Neural progenitor cell (in vitro differentiated cells): ENCODE measurements around the gene EIF2AK3. TPM values are rescaled to one million over a fixed set of nuclear protein-coding genes. Genes with fewer than 3 reads are reported as not detected.

ENCODE experiments used
- DNase-seq: peaks from one replicate; pipeline ENCODE4 v3.0.0-alpha.2; 2016; ENCODE audit warnings: low spot score
- H2AFZ ChIP-seq: fragments of 200-600 bp; sonication (generic); replicated peaks from 2 replicates; pipeline ENCODE4 v1.6.1; 2016; ENCODE audit warnings: antibody characterized with exemption
- H3F3A ChIP-seq: fragments of 200-600 bp; sonication (generic); 2 replicates; pipeline ENCODE4 v1.6.1; 2016; ENCODE audit warnings: antibody characterized with exemption, low read depth
- H3K27ac ChIP-seq: fragments of 200-600 bp; sonication (generic); 2 replicates; pipeline ENCODE4 v1.5.1; 2016; ENCODE audit warnings: mild to moderate bottlenecking
- H3K27me3 ChIP-seq: fragments of 200-600 bp; sonication (generic); 2 replicates; pipeline ENCODE4 v1.6.1; 2016; ENCODE audit warnings: mild to moderate bottlenecking, moderate library complexity
- H3K36me3 ChIP-seq: fragments of 200-600 bp; sonication (generic); 2 replicates; pipeline ENCODE4 v1.5.1; 2016
- H3K4me1 ChIP-seq: fragments of 200-600 bp; sonication (generic); 2 replicates; pipeline ENCODE4 v1.6.1; 2016; ENCODE audit warnings: mixed run types
- H3K4me2 ChIP-seq: fragments of 200-600 bp; sonication (generic); 2 replicates; pipeline ENCODE4 v1.6.1; 2016
- H3K4me3 ChIP-seq: fragments of 200-600 bp; sonication (generic); 2 replicates; pipeline ENCODE4 v1.5.1; 2016
- H3K79me2 ChIP-seq: fragments of 200-600 bp; sonication (generic); 2 replicates; pipeline ENCODE4 v1.6.1; 2016; ENCODE audit warnings: low read depth
- H3K9ac ChIP-seq: fragments of 200-600 bp; sonication (generic); 2 replicates; pipeline ENCODE4 v1.6.1; 2016
- H3K9me3 ChIP-seq: fragments of 200-600 bp; sonication (generic); 2 replicates; pipeline ENCODE4 v1.5.1; 2016; ENCODE audit warnings: low read depth
- H4K20me1 ChIP-seq: fragments of 200-600 bp; sonication (generic); 2 replicates; pipeline ENCODE4 v1.6.1; 2016; ENCODE audit warnings: low read depth
- H3K27ac Mint-ChIP-seq: 3 replicates; pipeline ENCODE4 v1.8.0; 2021; ENCODE audit warnings: mixed read lengths
- H3K27me3 Mint-ChIP-seq: 2 replicates; pipeline ENCODE4 v1.8.0; 2022; ENCODE audit warnings: low read depth, mild to moderate bottlenecking, inconsistent platforms, moderate library complexity, mixed read lengths; ENCODE audit not compliant: insufficient read depth
- H3K36me3 Mint-ChIP-seq: 3 replicates; pipeline ENCODE4 v1.8.0; 2021; ENCODE audit warnings: mixed read lengths
- H3K4me1 Mint-ChIP-seq: 3 replicates; pipeline ENCODE4 v1.8.0; 2021; ENCODE audit warnings: mixed read lengths
- H3K4me3 Mint-ChIP-seq: 3 replicates; pipeline ENCODE4 v1.8.0; 2021; ENCODE audit warnings: mild to moderate bottlenecking, moderate library complexity, mixed read lengths
- H3K9me3 Mint-ChIP-seq: 3 replicates; pipeline ENCODE4 v1.8.0; 2020; ENCODE audit warnings: mixed read lengths
- EZH2 ChIP-seq: fragments of 200-600 bp; sonication (generic); IDR thresholded peaks from 2 replicates; pipeline ENCODE4 v1.6.1; 2017; ENCODE audit warnings: antibody characterized with exemption, mild to moderate bottlenecking, moderate library complexity
- EZH2phosphoT487 ChIP-seq: fragments of 200-600 bp; sonication (generic); IDR thresholded peaks from 2 replicates; pipeline ENCODE4 v1.6.1; 2017; ENCODE audit warnings: antibody characterized with exemption
- total RNA-seq: library from RNA; depleted of rRNA; stranded (reverse); fragments of >200 nt; gene quantifications from 2 replicates; pipeline ENCODE4 v1.2.3, GENCODE V29; 2015; ENCODE audit warnings: low replicate concordance
- TF ChIP-seq, protein P1 (sequence below): fragments of 200-600 bp; sonication (generic); IDR thresholded peaks from 2 replicates; pipeline ENCODE4 v1.5.1; 2017; ENCODE audit warnings: antibody characterized with exemption, mild to moderate bottlenecking

Gene EIF2AK3
- total RNA-seq, result 14.9 and 21.6 TPM in 2 replicates

DNA sequence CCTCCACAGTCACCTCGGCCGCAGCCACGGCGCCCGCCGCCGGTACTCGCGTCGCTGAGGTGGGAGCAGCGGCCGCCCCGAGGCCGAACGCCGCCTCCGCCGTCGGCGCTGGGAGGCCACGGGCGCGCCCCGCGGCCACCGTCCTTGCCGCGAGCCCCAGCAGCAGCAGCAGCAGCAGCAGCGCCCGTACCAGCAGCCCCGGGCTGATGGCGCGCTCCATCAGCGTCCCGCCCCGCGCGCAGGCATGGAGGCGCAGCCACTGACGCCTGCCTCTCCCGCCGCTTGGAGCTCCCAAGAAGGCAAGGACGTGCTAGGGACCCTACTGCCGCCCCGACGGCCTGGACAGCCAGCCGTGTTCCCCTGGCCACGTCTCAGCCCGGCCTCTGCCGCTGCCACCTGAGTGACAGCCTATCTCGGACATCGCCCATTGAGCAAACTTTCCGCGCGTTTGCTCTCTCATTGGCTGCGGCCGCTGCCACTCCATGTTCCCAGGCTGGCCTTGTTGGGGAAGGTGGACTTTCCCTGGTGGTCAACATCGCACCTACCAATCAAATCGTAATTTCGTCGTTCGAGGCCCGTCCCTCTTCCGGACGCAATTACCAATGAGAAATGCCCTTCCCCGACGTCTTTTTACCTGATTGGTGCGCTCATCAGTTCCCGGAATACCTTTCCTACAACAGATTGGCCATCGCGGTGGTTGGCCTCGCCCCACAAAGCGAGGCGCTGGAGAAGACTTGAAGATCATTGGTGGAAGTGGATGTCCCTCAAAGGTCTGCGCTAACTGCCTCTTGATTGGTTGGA, at the start of gene EIF2AK3:
EIF2AK3 (minus strand) TSS at position 410 of the 801 bp plus-strand sequence; CDS start at position 220, 190 bp downstream.
- Histone ChIP-seq H3K4me1 (peaks cover 16% of the 10 kb centered on the region), H3F3A (peaks cover 25% of the 10 kb centered on the region), H3K4me2 (peak within 1 kb of the TSS; percentile 97), H4K20me1 (no peaks in the 10 kb centered on the region), H3K27ac (peak within 1 kb of the TSS; percentile 97), H3K36me3 (no peaks in the 10 kb centered on the region), H3K79me2 (peaks cover 44% of the 10 kb centered on the region), H3K9me3 (no peaks in the 10 kb centered on the region), H3K9ac (peak within 1 kb of the TSS; percentile 84), H2AFZ (peak within 1 kb of the TSS; percentile 85), H3K4me3 (peak within 1 kb of the TSS; percentile 96), H3K27me3 (no peaks in the 10 kb centered on the region)
- H3K4me3 Mint-ChIP-seq, result peak within 1 kb of the TSS; percentile 94
- H3K27ac Mint-ChIP-seq, result peak within 1 kb of the TSS; percentile 86
- H3K4me1 Mint-ChIP-seq, result peaks cover 4% of the 10 kb centered on the region
- peaks cover 1% of the 10 kb centered on the region for H3K36me3 Mint-ChIP-seq
- TF ChIP-seq EZH2 (no peak), EZH2phosphoT487 (no peak)
- TF ChIP-seq, protein P1, sequence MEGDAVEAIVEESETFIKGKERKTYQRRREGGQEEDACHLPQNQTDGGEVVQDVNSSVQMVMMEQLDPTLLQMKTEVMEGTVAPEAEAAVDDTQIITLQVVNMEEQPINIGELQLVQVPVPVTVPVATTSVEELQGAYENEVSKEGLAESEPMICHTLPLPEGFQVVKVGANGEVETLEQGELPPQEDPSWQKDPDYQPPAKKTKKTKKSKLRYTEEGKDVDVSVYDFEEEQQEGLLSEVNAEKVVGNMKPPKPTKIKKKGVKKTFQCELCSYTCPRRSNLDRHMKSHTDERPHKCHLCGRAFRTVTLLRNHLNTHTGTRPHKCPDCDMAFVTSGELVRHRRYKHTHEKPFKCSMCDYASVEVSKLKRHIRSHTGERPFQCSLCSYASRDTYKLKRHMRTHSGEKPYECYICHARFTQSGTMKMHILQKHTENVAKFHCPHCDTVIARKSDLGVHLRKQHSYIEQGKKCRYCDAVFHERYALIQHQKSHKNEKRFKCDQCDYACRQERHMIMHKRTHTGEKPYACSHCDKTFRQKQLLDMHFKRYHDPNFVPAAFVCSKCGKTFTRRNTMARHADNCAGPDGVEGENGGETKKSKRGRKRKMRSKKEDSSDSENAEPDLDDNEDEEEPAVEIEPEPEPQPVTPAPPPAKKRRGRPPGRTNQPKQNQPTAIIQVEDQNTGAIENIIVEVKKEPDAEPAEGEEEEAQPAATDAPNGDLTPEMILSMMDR, result no peak
- no peaks in the 10 kb centered on the region for H3K9me3 Mint-ChIP-seq
- peak; percentile 100 for DNase-seq
- H3K27me3 Mint-ChIP-seq, result no peaks in the 10 kb centered on the region

DNA sequence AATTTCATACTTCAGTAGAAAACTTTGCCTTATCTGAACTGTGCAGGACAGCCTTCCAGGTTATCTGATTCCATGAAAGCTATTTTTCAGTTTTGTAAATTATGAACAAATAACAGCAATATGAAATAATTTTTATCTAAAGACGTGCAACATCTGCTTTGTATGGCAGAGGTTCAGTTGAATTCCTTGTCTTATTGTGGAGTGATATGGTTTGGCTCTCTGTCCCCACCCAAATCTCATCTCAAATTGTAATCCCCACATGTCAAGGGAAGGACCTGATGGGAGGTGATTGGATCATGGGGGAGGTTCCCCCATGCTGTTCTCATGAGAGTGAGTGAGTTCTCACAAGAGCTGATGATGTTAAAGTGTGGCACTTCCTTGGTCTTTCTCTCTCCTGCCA, 46.1 kb upstream of the EIF2AK3 start:
- Histone ChIP-seq H3K9me3 (no peaks in the 10 kb centered on the region), H4K20me1 (no peaks in the 10 kb centered on the region), H3K4me2 (no peak overlapping the region), H3K4me1 (no peaks in the 10 kb centered on the region), H3K27ac (no peak overlapping the region), H3K4me3 (no peak overlapping the region), H3K9ac (no peak overlapping the region), H3F3A (no peaks in the 10 kb centered on the region), H3K79me2 (no peaks in the 10 kb centered on the region), H2AFZ (no peak overlapping the region), H3K27me3 (no peaks in the 10 kb centered on the region), H3K36me3 (no peaks in the 10 kb centered on the region)
- Mint-ChIP-seq H3K4me3 (no peak overlapping the region), H3K36me3 (no peaks in the 10 kb centered on the region), H3K27me3 (peaks cover 6% of the 10 kb centered on the region), H3K27ac (no peak overlapping the region), H3K4me1 (no peaks in the 10 kb centered on the region), H3K9me3 (no peaks in the 10 kb centered on the region)
- DNase-seq, result no peak
- no peak for TF ChIP-seq EZH2phosphoT487
- TF ChIP-seq EZH2, result no peak
- TF ChIP-seq, protein P1, result no peak

DNA sequence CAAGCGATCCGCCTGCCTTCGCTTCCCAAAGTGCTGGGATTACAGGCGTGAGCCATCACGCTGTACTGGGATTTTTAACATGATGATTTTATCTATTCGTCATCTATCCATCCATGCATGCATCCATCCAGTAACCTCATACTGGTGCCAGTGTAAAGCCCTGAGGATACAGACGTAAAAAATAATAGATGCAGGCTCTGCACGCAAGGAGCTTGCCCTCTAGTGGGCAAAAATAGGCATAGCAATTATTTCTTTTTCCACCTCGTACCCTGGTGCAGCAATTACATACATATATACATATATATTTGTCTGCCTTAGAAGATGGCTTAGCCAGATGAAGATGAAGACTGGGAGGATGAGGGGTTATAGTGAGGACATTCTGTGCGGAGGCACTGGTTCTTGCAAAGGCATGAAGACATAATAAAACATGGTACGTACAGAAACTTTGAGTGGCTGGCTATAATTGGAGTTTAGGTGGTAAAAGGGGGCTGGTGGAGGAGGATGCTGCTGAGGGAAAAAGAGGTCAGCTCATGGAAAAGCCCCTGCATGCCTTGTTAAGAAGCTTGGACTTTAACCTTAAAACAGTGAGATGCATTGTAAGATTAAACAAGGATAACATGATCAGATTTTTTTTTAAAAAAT, 44.6 kb upstream of the EIF2AK3 start:
- no peak overlapping the region for H3K27ac ChIP-seq
- no peaks in the 10 kb centered on the region for H3K36me3 Mint-ChIP-seq
- H2AFZ ChIP-seq, result no peak overlapping the region
- no peaks in the 10 kb centered on the region for H3K79me2 ChIP-seq
- no peak for TF ChIP-seq EZH2
- TF ChIP-seq, protein P1, result peak; percentile 93
- no peaks in the 10 kb centered on the region for H4K20me1 ChIP-seq
- H3K27me3 Mint-ChIP-seq, result peaks cover 6% of the 10 kb centered on the region
- H3K4me2 ChIP-seq, result no peak overlapping the region
- no peak overlapping the region for H3K9ac ChIP-seq
- no peak overlapping the region for H3K27ac Mint-ChIP-seq
- H3K36me3 ChIP-seq, result no peaks in the 10 kb centered on the region
- H3K9me3 ChIP-seq, result no peaks in the 10 kb centered on the region
- no peaks in the 10 kb centered on the region for H3F3A ChIP-seq
- no peaks in the 10 kb centered on the region for H3K4me1 Mint-ChIP-seq
- no peak overlapping the region for H3K4me3 Mint-ChIP-seq
- peak; percentile 38 for DNase-seq
- H3K9me3 Mint-ChIP-seq, result no peaks in the 10 kb centered on the region
- H3K4me1 ChIP-seq, result no peaks in the 10 kb centered on the region
- H3K27me3 ChIP-seq, result no peaks in the 10 kb centered on the region
- H3K4me3 ChIP-seq, result no peak overlapping the region
